WTC11 (cell line): Measurements from ENCODE around the gene PRICKLE3.
"Not testable (repeated sequence)": the region's sequence is repeated elsewhere in the genome, so short reads cannot be mapped to it uniquely, and the experiment has no call there.

Experiments used
- CREB1 ChIP-seq: sonication (generic); formaldehyde crosslinking; IDR thresholded peaks from 2 replicates; pipeline ENCODE4 v1.8.0; 2023; ENCODE audit warnings: mild to moderate bottlenecking, missing genetic modification reagents
- CTCF ChIP-seq: fragments of 200-600 bp; IDR thresholded peaks from 2 replicates; pipeline ENCODE4 v1.8.0; 2022; ENCODE audit warnings: antibody characterized with exemption
- PRDM15 ChIP-seq: sonication (generic); formaldehyde crosslinking; IDR thresholded peaks from 2 replicates; pipeline ENCODE4 v1.8.0; 2022; ENCODE audit warnings: missing genetic modification reagents
- TCF7 ChIP-seq: sonication (generic); formaldehyde crosslinking; IDR thresholded peaks from 2 replicates; pipeline ENCODE4 v1.8.0; 2022; ENCODE audit warnings: mild to moderate bottlenecking, low read depth, missing genetic modification reagents, moderate library complexity
- USF2 ChIP-seq: sonication (generic); formaldehyde crosslinking; IDR thresholded peaks from 2 replicates; pipeline ENCODE4 v1.8.1; 2023; ENCODE audit warnings: mild to moderate bottlenecking, missing genetic modification reagents, moderate library complexity

- not testable (repeated sequence) for TF ChIP-seq USF2 (CRISPR knock-in tag); CTCF; CREB1 (CRISPR knock-in tag); PRDM15 (CRISPR knock-in tag); TCF7 (CRISPR knock-in tag)
Observed at GRCh38 chrX:49132275-49132674, 53.9 kb downstream of the PRICKLE3 start.
